Stimulated activated CD4-positive, alpha-beta T cell treated with anti-CD3 and anti-CD28 coated beads, TNF-alpha, amount 100 ng/mL, for 48 hours (primary cell): ENCODE results near the gene FEZ2.
"Not testable (repeated sequence)": the region's sequence is repeated elsewhere in the genome, so short reads cannot be mapped to it uniquely, and the experiment has no call there.

Experiments used
- DNase-seq, 3 donors: peaks; one replicate each; pipeline ENCODE4 v3.0.0-alpha.2; 2020; ENCODE audit warnings: low read depth in 3 of 3

The FEZ2 gene, protein sequence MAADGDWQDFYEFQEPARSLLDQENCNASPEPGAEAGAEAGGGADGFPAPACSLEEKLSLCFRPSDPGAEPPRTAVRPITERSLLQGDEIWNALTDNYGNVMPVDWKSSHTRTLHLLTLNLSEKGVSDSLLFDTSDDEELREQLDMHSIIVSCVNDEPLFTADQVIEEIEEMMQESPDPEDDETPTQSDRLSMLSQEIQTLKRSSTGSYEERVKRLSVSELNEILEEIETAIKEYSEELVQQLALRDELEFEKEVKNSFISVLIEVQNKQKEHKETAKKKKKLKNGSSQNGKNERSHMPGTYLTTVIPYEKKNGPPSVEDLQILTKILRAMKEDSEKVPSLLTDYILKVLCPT

DNA sequence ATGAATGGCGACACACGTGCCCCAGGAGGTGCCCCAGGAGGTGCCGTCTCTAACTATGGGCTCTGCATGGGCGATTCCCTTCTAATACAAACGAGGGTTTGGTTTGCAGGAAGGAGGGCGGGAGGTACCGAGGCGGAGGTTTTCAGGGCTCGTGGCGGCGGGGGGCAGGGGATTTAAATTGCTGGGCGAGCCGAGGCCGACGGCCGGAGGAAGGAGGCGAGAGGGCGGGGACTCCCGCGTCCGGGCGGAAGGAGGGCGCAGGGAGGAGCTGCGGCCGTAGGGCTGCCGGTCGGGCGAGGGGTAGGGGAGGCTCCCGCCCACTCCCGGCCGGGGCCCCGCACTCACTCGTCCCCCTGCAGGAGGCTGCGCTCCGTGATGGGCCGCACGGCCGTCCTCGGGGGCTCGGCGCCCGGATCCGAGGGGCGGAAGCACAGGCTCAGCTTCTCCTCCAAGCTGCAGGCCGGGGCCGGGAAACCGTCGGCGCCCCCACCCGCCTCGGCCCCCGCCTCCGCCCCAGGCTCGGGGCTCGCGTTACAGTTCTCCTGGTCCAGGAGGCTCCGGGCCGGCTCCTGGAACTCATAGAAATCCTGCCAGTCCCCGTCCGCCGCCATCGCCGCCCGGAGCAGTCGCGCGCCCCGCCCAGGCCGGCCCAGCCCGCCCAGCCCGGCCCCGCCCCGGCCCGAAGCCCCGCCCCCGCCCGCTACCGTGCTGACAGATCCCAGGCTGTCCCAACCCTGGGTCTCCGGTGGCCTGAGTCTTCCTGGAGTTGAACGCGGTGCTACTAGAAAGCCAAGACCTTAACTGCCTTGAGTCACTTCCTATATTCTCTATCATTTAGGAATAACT, at the start of gene FEZ2:
Gene FEZ2 (minus strand): TSS at position 637 of the 846 bp plus-strand sequence. CDS start 26 bp downstream, at position 611.
- DNase-seq, result peak; percentile 31 to 69 (median 55)

DNA sequence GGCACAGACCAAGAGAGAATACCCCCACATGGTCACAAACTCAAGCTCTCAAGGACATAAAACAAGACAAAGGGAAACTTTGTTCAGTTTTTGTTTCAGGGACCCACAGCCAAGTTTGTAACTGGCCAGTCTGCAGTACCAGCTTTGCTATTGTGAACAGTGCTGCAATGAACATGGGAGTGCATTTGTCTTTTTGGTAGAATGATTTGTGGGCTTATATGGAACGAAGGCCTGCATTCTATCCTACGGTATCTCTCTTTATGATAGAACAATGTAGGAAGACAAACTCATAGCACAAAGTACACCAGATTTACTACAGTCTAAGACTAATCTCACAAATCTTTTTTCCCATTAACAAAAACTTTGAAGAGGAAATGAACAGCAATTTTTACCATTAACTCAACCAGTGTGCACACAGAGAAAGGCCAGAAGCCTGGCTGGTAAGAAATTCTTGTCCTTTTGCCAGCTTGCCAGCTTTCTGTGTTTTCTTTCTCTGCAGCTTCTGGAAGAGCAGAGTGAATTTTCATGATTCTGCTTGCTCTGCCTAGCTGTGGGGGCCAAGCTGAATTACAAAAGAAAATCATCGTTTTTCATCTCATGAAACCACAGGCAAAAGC, 37.1 kb upstream of the FEZ2 start:
- DNase-seq, result no peak

DNA sequence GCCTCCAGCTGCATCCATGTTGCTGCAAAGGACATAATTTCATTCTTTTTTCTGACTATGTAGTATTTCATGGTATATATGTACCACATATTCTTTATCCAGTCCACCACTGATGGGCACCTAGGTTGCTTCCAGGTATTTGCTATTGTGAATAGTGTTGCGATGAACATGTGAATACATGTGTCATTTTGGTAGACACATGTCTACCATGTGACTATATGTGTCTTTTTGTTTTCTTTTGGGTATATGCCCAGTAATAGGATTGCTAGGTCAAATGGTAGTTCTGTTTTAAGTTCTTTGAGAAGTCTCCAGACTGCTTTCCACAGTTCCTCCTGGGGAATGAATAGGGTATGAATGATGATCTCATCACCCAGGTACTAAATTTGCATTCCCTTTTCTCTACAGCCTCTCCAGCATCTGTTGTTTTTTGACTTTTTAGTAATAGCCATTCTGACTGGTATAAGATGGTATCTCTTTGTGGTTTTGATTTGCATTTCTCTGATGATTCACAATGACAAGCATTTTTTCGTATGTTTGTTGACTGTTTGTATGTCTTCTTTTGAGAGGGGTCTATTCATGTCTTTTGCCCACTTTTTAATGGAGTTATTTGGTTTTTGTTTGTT, 35.6 kb upstream of the FEZ2 start:
- no peak for DNase-seq

DNA sequence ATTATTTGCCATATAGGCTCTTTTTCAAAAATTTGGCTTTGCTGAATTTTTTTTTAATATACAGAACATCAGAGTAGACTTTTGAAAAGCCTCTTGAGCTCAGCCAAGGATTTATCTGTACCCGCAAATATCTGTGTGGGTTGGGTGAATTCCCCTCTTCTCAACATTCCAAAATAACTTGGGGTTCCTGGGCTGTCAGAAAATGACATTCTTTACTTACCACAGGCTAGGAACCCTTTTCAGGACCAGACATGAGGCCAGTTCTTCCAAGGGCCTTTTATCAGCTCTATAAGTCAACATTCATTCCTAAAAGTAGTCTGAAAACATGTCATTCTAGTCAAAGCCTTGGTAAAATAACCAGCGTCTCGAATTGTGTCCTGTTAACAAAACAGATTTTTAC, 28.8 kb upstream of the FEZ2 start:
- DNase-seq, result no peak

- no peak for DNase-seq
Measured at GRCh38 chr2:36626071-36626470, 28.1 kb upstream of the FEZ2 start.

DNA sequence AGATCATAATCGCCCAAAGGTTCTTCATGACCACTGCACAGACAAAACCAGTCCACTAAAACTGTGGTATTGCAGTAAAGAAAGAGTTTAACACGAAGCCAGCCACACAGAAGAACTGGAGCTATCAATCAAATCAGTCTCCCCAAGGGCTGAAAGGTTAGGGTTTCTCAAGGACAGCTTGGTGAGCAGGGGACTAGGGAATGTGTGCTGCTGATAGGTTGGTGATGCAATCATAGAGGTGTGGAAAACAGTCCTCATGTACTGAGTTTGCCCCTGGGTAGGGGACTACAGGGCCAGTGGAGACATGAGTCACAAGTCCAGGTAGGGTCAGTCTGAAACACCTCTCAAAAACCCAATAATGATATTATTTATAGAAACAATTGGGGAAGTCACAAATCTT, 27.3 kb upstream of the FEZ2 start:
- no peak for DNase-seq

DNA sequence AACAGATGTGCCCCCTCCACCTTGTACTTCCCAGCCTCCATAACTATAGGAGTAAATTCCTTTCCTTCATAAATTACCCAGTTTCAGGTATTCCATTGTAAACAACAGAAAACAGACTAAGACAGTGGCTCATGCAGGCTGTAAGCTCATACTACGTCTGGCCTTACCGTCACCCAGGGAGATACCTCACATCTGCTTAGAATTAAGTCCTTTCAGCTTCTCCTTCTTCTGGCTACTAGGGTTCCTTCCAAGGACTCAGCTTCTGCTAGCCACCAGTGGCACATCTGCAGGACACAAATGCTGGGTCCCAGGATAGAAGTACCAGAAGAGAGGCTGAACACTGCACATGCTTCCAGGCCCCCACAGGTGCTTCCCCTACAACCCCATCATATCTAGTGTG, 22.4 kb upstream of the FEZ2 start:
- DNase-seq, result no peak

GRCh38 chr2:36618381-36618780, 20.4 kb upstream of the FEZ2 start:
- DNase-seq, result no peak

GRCh38 chr2:36616947-36617346, 19.0 kb upstream of the FEZ2 start:
- no peak for DNase-seq

- no peak for DNase-seq
Measured at GRCh38 chr2:36615222-36615621, 17.3 kb upstream of the FEZ2 start.

GRCh38 chr2:36613801-36614200, 15.8 kb upstream of the FEZ2 start:
- DNase-seq, result no peak

GRCh38 chr2:36611316-36611990, 13.5 kb upstream of the FEZ2 start:
- DNase-seq, result no peak

DNA sequence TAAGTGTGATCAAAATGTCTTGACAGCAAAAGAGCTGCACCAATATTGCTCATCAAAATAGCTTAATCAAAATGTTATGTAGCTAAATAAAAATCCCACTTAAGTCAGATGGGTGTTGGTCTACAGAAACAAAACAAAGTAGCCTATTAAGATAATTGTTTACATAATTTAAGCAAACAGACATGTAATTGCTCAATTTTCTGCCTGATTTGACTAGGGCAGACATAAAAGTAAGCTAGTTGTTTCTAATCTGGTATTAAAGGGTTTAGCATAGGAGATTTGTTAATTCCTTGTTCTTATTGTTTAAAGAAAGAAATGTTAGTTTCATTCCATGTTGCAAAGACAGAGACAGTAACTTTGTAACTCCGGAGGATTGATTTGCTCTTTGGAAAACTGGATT, 11.5 kb upstream of the FEZ2 start:
- DNase-seq, result no peak

DNA sequence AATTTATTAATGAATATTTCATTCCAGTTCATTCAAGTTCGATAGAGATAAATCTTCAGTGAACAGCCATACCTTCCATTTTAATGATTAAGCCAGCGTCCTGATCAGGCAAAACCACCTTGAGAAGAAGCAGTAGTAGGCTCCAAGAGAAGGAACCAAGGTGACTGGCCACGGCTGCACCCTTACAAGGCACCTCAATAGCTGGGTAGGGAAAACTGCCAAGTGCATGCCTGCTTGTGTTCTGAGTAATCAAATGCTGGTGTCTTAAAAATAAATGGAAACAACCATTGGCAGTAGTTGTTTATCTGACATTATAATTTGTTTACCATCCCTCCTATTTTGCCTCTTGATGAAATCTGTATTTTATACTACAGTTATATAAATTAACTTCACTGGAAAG, 10.0 kb upstream of the FEZ2 start:
- no peak for DNase-seq

DNA sequence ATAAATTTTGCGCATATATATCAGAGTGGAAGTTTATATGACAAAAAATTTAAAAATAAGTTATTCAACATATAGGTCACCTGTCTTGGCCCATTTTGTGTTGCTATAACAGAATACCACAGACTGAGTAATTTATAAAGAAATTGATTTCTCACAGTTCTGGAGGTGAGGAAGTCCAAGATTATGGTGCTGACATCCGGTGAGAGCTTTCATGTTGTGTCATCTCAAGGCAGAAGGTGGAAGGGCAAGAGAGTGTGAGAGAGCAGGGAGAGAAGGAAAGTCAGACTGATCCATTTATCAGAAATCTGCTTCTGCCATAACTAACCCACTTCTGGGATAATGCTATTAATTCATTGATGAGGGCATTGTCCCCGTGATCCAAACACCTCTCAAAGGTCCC, 9.0 kb upstream of the FEZ2 start:
- DNase-seq, result no peak

GRCh38 chr2:36605273-36605672, 7.3 kb upstream of the FEZ2 start:
- DNase-seq, result no peak

GRCh38 chr2:36603629-36604028, 5.7 kb upstream of the FEZ2 start:
- DNase-seq, result not testable (repeated sequence)

GRCh38 chr2:36597003-36597531, 901 bp downstream of the FEZ2 start:
- DNase-seq, result no peak

GRCh38 chr2:36596397-36596796, 1.6 kb downstream of the FEZ2 start:
- DNase-seq, result no peak

- DNase-seq, result no peak
Measured at GRCh38 chr2:36594849-36595248, 3.1 kb downstream of the FEZ2 start.

GRCh38 chr2:36589230-36589630, 8.7 kb downstream of the FEZ2 start:
- no peak for DNase-seq
